Stimulated activated CD8-positive, alpha-beta memory T cell treated with anti-CD3 and anti-CD28 coated beads, Interleukin-7, amount 100 ng/mL, for 24 hours (primary cell): ENCODE measurements around the gene PMAIP1.

ENCODE experiments used
- DNase-seq: peaks from one replicate; pipeline ENCODE4 v3.0.0-alpha.2; 2020; ENCODE audit warnings: low read depth

PMAIP1 gene

DNA sequence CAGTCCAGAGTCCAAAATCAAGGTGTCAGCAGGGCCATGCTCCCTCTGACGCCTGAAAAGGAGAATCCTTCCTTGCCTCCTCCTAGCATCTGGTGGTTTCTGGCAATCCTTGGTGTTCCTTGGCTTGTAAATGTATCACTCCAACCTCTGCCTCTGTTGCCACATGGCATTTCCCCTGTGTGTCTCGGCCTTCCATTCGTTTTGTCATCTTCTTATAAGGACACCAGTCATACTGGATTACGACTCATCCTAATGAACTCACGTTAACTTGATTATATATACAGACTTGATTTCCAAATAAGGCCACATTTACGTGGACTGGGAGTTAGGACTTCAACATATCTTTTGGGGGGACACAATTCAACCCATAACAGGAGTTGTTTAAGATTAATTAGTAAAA is 15.8 kb downstream of the PMAIP1 start:
- no peak for DNase-seq

GRCh38 chr18:59916746-59917145 is 16.9 kb downstream of the PMAIP1 start:
- no peak for DNase-seq

DNA sequence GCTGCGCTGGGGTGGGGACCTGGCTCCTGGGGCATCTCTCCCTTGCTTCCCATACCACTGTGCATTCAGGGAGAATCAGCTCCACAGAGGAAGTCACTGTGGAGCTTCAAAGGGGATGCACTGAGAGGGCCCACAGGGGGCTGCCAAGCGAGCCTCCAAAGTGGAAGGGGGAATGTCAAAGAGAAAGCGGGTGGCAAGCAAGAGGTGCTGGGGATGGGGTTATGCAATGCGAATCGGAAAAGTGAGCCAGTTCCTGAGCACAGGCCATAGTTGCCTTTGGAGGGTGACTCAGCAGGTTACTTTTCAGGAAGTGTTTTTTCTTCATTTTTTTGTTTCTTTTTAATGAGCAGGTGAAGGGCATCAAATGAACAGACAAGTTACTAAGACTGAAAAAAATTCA is 17.6 kb downstream of the PMAIP1 start:
- no peak for DNase-seq

- no peak for DNase-seq
These were observed 18.5 kb downstream of the PMAIP1 start for GRCh38 chr18:59918320-59918755.

DNA sequence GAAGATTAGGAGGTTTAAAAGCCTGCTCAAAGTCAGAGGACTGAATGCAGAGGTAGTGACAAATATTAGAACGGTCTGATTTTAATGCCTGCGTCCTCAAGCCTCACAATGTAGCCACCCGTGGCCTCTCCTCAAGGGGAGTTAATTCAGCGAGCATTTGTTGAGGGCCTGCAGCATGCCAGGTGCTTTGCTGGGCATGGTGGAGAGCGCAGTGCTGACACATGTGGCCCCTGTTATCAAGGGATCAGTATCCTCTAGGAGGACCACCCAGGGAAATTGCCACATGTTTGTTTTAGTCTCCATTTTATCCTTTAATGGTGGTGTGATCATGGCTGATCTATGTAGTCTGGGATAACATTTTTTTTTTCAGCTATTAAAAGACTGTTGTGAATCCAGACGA is 19.2 kb downstream of the PMAIP1 start:
- DNase-seq = no peak

GRCh38 chr18:59921384-59921891 is 21.6 kb downstream of the PMAIP1 start:
- no peak for DNase-seq

GRCh38 chr18:59923539-59924196 is 23.9 kb downstream of the PMAIP1 start:
- no peak for DNase-seq

DNA sequence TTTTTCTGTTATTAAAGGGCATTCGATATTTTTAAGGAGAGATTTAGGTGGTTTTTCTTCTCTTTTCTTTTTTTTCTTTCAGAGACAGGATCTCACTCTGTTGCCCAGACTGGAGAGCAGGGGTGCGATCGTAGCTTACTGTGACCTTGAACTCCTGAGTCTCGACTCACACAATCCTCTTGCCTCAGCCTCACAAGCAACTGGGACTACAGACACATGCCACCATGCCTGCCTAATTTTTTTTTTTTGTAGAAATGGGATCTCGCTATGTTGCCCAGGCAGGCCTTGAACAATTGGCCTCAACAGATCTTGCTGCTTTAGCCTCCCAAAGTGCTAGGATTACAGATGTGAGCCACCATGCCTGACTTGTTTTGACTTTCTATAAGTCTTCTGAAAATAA is 26.3 kb downstream of the PMAIP1 start:
- DNase-seq = no peak

- no peak for DNase-seq
These were observed 27.5 kb downstream of the PMAIP1 start for GRCh38 chr18:59927246-59927825.

DNA sequence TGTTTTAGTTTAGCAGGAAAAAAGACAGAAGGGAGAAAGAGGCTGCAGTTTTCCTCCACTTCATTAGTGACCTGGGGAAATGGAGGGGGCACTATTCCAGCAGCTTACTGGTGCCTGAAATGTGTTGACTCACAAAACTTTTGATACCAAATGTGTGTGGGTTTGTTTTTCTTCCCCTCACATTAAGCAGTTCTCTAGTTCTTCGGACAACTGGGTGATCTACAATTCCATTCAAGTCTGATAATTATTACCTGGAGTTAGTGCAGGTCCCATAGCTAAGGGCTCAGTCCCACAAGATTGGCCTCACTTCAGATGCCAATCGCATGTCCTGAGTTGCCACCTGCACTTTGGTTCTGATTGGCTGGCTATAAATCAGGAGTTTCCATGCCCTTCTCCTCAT is 28.4 kb downstream of the PMAIP1 start:
- DNase-seq = no peak

DNA sequence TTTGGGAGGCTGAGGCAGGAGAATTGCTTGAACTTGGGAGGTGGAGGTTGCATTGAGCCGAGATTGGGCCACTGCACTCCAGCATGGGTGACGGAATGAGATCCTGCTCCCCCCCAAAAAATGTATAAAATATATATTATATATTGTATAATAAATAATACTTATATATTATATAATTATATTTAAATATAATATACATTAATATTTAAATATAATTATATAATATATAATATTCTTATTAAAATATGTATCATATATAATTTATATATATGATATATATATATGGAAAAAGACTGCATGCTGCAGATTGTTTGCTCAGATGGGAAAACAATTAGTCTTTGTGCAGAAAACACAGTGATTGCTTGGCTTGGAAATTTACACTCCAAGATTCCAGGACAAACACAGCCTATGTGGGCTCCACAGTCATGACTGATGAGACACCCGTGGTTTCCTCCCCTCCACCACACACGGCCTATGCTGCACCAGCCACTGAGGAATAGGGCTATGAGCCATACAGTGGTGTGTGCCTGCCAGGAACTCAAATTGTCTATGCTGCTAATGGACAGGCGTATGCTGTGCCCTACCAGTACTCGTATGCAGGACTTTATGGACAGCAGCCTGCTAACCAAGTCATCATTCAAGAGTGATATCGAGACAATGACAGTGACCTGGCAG is 30.0 kb downstream of the PMAIP1 start:
- no peak for DNase-seq

GRCh38 chr18:59932401-59932800 is 32.6 kb downstream of the PMAIP1 start:
- DNase-seq = no peak

- DNase-seq = no peak
These were observed 38.9 kb downstream of the PMAIP1 start for GRCh38 chr18:59938676-59939075.

DNA sequence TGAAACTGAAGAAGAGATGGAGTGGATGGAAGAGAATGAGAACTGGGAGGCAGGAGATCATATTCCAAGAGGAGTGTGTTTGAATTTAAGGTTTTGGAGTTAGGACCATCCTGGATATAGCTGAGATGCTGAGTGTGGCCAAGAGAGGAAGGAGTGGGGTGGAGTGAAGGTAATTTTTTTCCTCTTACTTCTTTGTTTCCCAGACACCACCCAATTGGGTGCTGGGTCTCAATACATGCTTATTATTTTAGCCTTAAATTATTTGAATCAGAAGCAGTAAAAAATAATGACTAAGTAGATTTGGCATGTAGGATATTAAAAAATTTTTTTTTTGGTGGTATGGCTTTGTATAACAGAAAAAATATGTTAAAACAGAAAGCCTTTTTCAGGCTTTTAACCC is 39.3 kb downstream of the PMAIP1 start:
- DNase-seq = no peak

GRCh38 chr18:59940068-59940467 is 40.3 kb downstream of the PMAIP1 start:
- DNase-seq = no peak

GRCh38 chr18:59941331-59941730 is 41.5 kb downstream of the PMAIP1 start:
- no peak for DNase-seq

- no peak for DNase-seq
These were observed 42.8 kb downstream of the PMAIP1 start for GRCh38 chr18:59942601-59943000.

DNA sequence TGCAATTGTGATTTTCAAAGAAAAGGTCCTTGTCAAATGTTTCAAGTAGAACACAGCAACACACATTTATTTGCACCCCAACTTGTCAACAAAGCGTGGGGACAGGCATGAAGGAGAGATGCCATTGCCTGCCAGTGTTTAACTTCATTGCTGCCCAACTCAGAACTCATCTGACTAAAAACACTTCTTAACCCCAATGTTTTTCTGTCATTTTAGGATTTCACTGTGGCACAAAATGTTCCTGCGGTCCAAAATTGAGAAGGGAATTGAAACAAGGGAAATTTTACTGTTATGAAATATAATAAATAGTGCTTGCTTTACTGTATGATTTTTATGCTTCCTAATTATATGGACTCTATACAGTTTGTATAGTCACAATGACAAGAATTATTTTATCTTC is 45.7 kb downstream of the PMAIP1 start:
- no peak for DNase-seq

- DNase-seq = no peak
These were observed 50.6 kb downstream of the PMAIP1 start for GRCh38 chr18:59950215-59950944.

GRCh38 chr18:59951591-59951990 is 51.8 kb downstream of the PMAIP1 start:
- DNase-seq = no peak

- DNase-seq = no peak
These were observed 52.6 kb downstream of the PMAIP1 start for GRCh38 chr18:59952283-59953007.
